H9 (cell line): ENCODE data around the gene EFHD2. TPM values are rescaled to one million over a fixed set of nuclear protein-coding genes. Genes with fewer than 3 reads are reported as not detected.

Experiments
- DNase-seq: peaks from one replicate; pipeline ENCODE4 v3.0.0-alpha.2; 2017
- H2AFZ ChIP-seq: one replicate; pipeline ENCODE4 v1.6.1; 2013; ENCODE audit warnings: mild to moderate bottlenecking, low read length, control low read depth, moderate library complexity
- H2AK5ac ChIP-seq: 2 replicates; pipeline ENCODE4 v1.6.1; 2013; ENCODE audit warnings: low read length, control low read depth, mixed read lengths; ENCODE audit not compliant: insufficient read length
- H2BK120ac ChIP-seq: one replicate; pipeline ENCODE4 v1.6.1; 2013; ENCODE audit warnings: low read depth, mild to moderate bottlenecking, low read length, control low read depth, inconsistent platforms; ENCODE audit not compliant: poor library complexity, severe bottlenecking
- H2BK12ac ChIP-seq: 2 replicates; pipeline ENCODE4 v1.6.1; 2013; ENCODE audit warnings: low read length, control low read depth, mixed read lengths, low read depth; ENCODE audit not compliant: insufficient read length
- H2BK15ac ChIP-seq: 2 replicates; pipeline ENCODE4 v1.6.1; 2013; ENCODE audit warnings: low read depth, low read length, control low read depth
- H2BK20ac ChIP-seq: one replicate; pipeline ENCODE4 v1.6.1; 2013; ENCODE audit warnings: low read depth, mild to moderate bottlenecking, low read length, control low read depth, inconsistent platforms; ENCODE audit not compliant: poor library complexity, severe bottlenecking
- H2BK5ac ChIP-seq: 2 replicates; pipeline ENCODE4 v1.6.1; 2013; ENCODE audit warnings: low read length, control low read depth, mixed read lengths; ENCODE audit not compliant: insufficient read length
- H3K14ac ChIP-seq: 2 replicates; pipeline ENCODE4 v1.6.1; 2013; ENCODE audit warnings: low read length, control low read depth; ENCODE audit not compliant: insufficient read depth
- H3K18ac ChIP-seq: 2 replicates; pipeline ENCODE4 v1.6.1; 2013; ENCODE audit warnings: low read depth, mild to moderate bottlenecking, mixed read lengths, low read length, control low read depth; ENCODE audit not compliant: insufficient read length
- H3K23ac ChIP-seq: 2 replicates; pipeline ENCODE4 v1.6.1; 2013; ENCODE audit warnings: low read length, control low read depth, mixed read lengths, low read depth; ENCODE audit not compliant: insufficient read length
- H3K23me2 ChIP-seq: 2 replicates; pipeline ENCODE4 v1.6.1; 2013; ENCODE audit warnings: low read depth, mild to moderate bottlenecking, mixed read lengths, low read length, control low read depth; ENCODE audit not compliant: insufficient read length, poor library complexity, severe bottlenecking
- H3K27ac ChIP-seq: 2 replicates; pipeline ENCODE4 v1.5.1; 2013; ENCODE audit warnings: low read length, control low read depth, mixed read lengths, low read depth; ENCODE audit not compliant: insufficient read length
- H3K27me3 ChIP-seq: 2 replicates; pipeline ENCODE4 v1.6.1; 2013; ENCODE audit warnings: low read length, control low read depth, inconsistent platforms; ENCODE audit not compliant: insufficient read depth
- H3K4ac ChIP-seq: 2 replicates; pipeline ENCODE4 v1.6.1; 2013; ENCODE audit warnings: low read depth, mild to moderate bottlenecking, control low read depth, inconsistent platforms, low read length, moderate library complexity
- H3K4me1 ChIP-seq: 2 replicates; pipeline ENCODE4 v1.6.1; 2013; ENCODE audit warnings: low read length, control low read depth, inconsistent platforms; ENCODE audit not compliant: insufficient read depth
- H3K4me2 ChIP-seq: 2 replicates; pipeline ENCODE4 v1.6.1; 2013; ENCODE audit warnings: low read length, control low read depth, mixed read lengths; ENCODE audit not compliant: insufficient read length, insufficient read depth
- H3K56ac ChIP-seq: 2 replicates; pipeline ENCODE4 v1.6.1; 2013; ENCODE audit warnings: low read depth, mild to moderate bottlenecking, mixed read lengths, low read length, control low read depth; ENCODE audit not compliant: insufficient read length
- H3K79me1 ChIP-seq: 2 replicates; pipeline ENCODE4 v1.6.1; 2013; ENCODE audit warnings: low read depth, mild to moderate bottlenecking, moderate library complexity, low read length, control low read depth, inconsistent platforms; ENCODE audit not compliant: insufficient read depth, poor library complexity, severe bottlenecking
- H3K79me2 ChIP-seq: 2 replicates; pipeline ENCODE4 v1.6.1; 2013; ENCODE audit warnings: low read length, control low read depth, inconsistent platforms; ENCODE audit not compliant: insufficient read depth
- H3K9ac ChIP-seq: 2 replicates; pipeline ENCODE4 v1.6.1; 2013; ENCODE audit warnings: low read length, control low read depth, mixed read lengths; ENCODE audit not compliant: insufficient read length; ENCODE audit errors: extremely low read depth
- H3K9me3 ChIP-seq: one replicate; pipeline ENCODE4 v1.6.1; 2013; ENCODE audit warnings: low read depth, low read length, inconsistent platforms; ENCODE audit not compliant: control insufficient read depth
- H3T11ph ChIP-seq: one replicate; pipeline ENCODE4 v1.6.1; 2013; ENCODE audit warnings: mild to moderate bottlenecking, low read length, control low read depth, inconsistent platforms
- H4K20me1 ChIP-seq: one replicate; pipeline ENCODE4 v1.6.1; 2013; ENCODE audit not compliant: control insufficient read depth, insufficient read length, insufficient read depth
- H4K5ac ChIP-seq: 2 replicates; pipeline ENCODE4 v1.6.1; 2013; ENCODE audit warnings: low read depth, mild to moderate bottlenecking, mixed read lengths, low read length, control low read depth; ENCODE audit not compliant: insufficient read length
- H4K8ac ChIP-seq: replicated peaks from 2 replicates; pipeline ENCODE4 v1.6.1; 2013; ENCODE audit warnings: low read length, control low read depth, mixed read lengths, low read depth; ENCODE audit not compliant: insufficient read length
- H4K91ac ChIP-seq: 2 replicates; pipeline ENCODE4 v1.6.1; 2013; ENCODE audit warnings: low read depth, mild to moderate bottlenecking, moderate library complexity, mixed read lengths, low read length, control low read depth; ENCODE audit not compliant: insufficient read length
- H3K27ac Mint-ChIP-seq, 3 experiments: 2 replicates in 2 of 3; 3 replicates in 1 of 3; pipeline ENCODE4 v1.8.0; 2020 to 2021; ENCODE audit warnings: mixed read lengths in 3 of 3, mild to moderate bottlenecking in 1 of 3, moderate library complexity in 1 of 3
- H3K27me3 Mint-ChIP-seq: 2 replicates; pipeline ENCODE4 v1.8.0; 2021; ENCODE audit warnings: low read depth, mild to moderate bottlenecking, moderate library complexity, mixed read lengths
- H3K36me3 Mint-ChIP-seq, 3 experiments: 2 replicates in 2 of 3; 3 replicates in 1 of 3; pipeline ENCODE4 v1.8.0; 2020 to 2021; ENCODE audit warnings: low read depth in 3 of 3, mixed read lengths in 3 of 3; ENCODE audit not compliant: insufficient read depth in 1 of 3
- H3K4me1 Mint-ChIP-seq, 2 experiments: 2 replicates each; pipeline ENCODE4 v1.8.0; 2020; ENCODE audit warnings: mixed read lengths in 2 of 2
- H3K4me3 Mint-ChIP-seq, 2 experiments: 2 replicates in 1 of 2; 3 replicates in 1 of 2; pipeline ENCODE4 v1.8.0; 2020 to 2021; ENCODE audit warnings: mild to moderate bottlenecking in 2 of 2, mixed read lengths in 2 of 2, moderate library complexity in 1 of 2
- H3K9me3 Mint-ChIP-seq, 2 experiments: 2 replicates in 1 of 2; 3 replicates in 1 of 2; pipeline ENCODE4 v1.8.0; 2020; ENCODE audit warnings: mild to moderate bottlenecking in 2 of 2, mixed read lengths in 2 of 2, moderate library complexity in 1 of 2
- WGBS: extraction: QIAGEN DNeasy Blood & Tissue Kit; methylation state at CpG from one replicate; pipeline ENCODE4 v1.1.7; 2013; ENCODE audit warnings: missing lambda C conversion rate, low lambda C conversion rate, mixed read lengths; ENCODE audit not compliant: insufficient read length; ENCODE audit errors: extremely low coverage; 5-methylcytosine and 5-hydroxymethylcytosine counted together
- total RNA-seq: library from RNA; stranded (reverse); gene quantifications from 2 replicates; pipeline ENCODE4 v1.2.1, GENCODE V29; 2021
- TF ChIP-seq, protein P1 (sequence below): fragments of 200-600 bp; sonication (generic); conservative IDR thresholded peaks from 3 replicates; pipeline ENCODE4 v1.8.0; 2021; ENCODE audit warnings: antibody characterized with exemption, mild to moderate bottlenecking

Gene EFHD2
- total RNA-seq, 1 experiment from 2014 or later: 16.5 TPM

DNA sequence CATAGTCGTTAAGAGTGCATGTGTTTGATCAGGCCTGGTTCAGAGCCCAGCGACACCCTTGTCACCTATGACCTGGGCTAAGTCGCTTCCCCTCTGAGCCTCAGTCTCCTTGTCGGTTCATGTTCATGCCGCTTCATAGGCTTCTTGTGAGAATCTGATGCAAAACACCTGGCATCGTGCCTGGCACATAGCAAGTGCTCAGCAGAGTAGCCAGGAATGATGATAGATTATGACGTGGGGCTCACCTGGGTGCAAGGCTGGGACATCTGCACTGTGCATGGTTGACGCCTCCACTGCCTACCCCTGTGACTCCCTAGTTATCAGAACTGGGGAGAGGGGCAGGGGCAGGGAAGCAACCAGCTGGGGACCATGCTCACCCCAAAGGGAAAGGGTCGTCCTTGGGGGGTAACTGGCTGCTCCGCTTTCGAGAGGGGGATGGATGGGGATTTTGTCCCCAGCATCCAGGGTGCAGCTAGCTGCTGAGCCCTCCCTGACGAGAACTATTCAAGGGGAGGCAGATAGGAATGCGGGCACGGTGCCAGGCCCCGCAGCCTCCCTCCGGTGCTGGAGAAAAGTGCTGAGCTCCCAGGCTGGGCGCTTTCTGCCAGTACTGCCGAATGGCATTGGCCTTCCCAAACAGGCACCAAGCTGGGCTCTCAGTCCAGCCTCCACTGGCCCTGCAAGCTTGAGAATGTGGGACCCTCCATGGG, 9.3 kb downstream of the EFHD2 start:
- no peak overlapping the region for H2BK15ac ChIP-seq

More for the DNA sequence above, 9.3 kb downstream of the EFHD2 start:
- Histone ChIP-seq H2BK5ac (no peak overlapping the region), H3T11ph (no peak overlapping the region), H3K79me2 (no peaks in the 10 kb centered on the region), H4K5ac (no peak overlapping the region), H3K4ac (no peak overlapping the region), H4K20me1 (no peaks in the 10 kb centered on the region), H2AFZ (no peak overlapping the region), H3K4me1 (no peaks in the 10 kb centered on the region), H4K91ac (no peak overlapping the region), H3K9ac (no peak overlapping the region), H3K9me3 (no peaks in the 10 kb centered on the region), H3K23me2 (no peaks in the 10 kb centered on the region), H2BK20ac (no peak overlapping the region), H3K14ac (no peak overlapping the region), H4K8ac (no peak overlapping the region), H3K23ac (no peak overlapping the region), H3K27ac (no peak overlapping the region), H3K27me3 (no peaks in the 10 kb centered on the region), H2AK5ac (no peak overlapping the region), H3K4me2 (no peak overlapping the region), H3K18ac (no peak overlapping the region), H2BK12ac (no peak overlapping the region), H3K79me1 (no peaks in the 10 kb centered on the region), H2BK120ac (no peak overlapping the region), H3K56ac (no peak overlapping the region)
- DNase-seq: no peak
- TF ChIP-seq, protein P1, sequence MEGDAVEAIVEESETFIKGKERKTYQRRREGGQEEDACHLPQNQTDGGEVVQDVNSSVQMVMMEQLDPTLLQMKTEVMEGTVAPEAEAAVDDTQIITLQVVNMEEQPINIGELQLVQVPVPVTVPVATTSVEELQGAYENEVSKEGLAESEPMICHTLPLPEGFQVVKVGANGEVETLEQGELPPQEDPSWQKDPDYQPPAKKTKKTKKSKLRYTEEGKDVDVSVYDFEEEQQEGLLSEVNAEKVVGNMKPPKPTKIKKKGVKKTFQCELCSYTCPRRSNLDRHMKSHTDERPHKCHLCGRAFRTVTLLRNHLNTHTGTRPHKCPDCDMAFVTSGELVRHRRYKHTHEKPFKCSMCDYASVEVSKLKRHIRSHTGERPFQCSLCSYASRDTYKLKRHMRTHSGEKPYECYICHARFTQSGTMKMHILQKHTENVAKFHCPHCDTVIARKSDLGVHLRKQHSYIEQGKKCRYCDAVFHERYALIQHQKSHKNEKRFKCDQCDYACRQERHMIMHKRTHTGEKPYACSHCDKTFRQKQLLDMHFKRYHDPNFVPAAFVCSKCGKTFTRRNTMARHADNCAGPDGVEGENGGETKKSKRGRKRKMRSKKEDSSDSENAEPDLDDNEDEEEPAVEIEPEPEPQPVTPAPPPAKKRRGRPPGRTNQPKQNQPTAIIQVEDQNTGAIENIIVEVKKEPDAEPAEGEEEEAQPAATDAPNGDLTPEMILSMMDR: no peak
- peaks cover 5% of the 10 kb centered on the region for H3K27me3 Mint-ChIP-seq
- no peak overlapping the region for H3K27ac Mint-ChIP-seq
- no peak overlapping the region for H3K4me3 Mint-ChIP-seq
- peaks cover 7 to 8% of the 10 kb centered on the region in 2 experiments for H3K9me3 Mint-ChIP-seq
- H3K36me3 Mint-ChIP-seq: peaks cover 7 to 15% (median 10%) of the 10 kb centered on the region in 3 experiments; a peak in 6 of 7 replicates
- WGBS: no CpG with 5 or more reads among the region's 18 CpGs
- peaks cover 10 to 12% of the 10 kb centered on the region in 2 experiments for H3K4me1 Mint-ChIP-seq
